Measurements from ENCODE around the gene ENTPD7.
"Not testable (repeated sequence)": the region's sequence is repeated elsewhere in the genome, so short reads cannot be mapped to it uniquely, and the experiment has no call there.

Gene ENTPD7

GRCh38 chr10:99743841-99744240 lies 84.5 kb downstream of the ENTPD7 start:
- DNase-seq (ENCODE audit: low read depth in 1 of 2, low spot score in 1 of 2) = no peak

GRCh38 chr10:99746166-99746565 lies 86.9 kb downstream of the ENTPD7 start:
- not testable (repeated sequence) for DNase-seq (ENCODE audit: low read depth in 1 of 2, low spot score in 1 of 2)

GRCh38 chr10:99748823-99749451 lies 89.6 kb downstream of the ENTPD7 start:
- no peak for DNase-seq (ENCODE audit: low read depth in 1 of 2, low spot score in 1 of 2)

- no peak for DNase-seq (ENCODE audit: low read depth in 1 of 2, low spot score in 1 of 2)
Measured at GRCh38 chr10:99750641-99751040, 91.3 kb downstream of the ENTPD7 start.

- no peak for DNase-seq (ENCODE audit: low read depth in 1 of 2, low spot score in 1 of 2)
Measured at GRCh38 chr10:99754670-99755069, 95.4 kb downstream of the ENTPD7 start.
